HUES6 (cell line): ENCODE results near the gene MT1X.
"Not testable (repeated sequence)": the region's sequence is repeated elsewhere in the genome, so short reads cannot be mapped to it uniquely, and the experiment has no call there.

ENCODE experiments used
- H3K27ac ChIP-seq: 2 replicates; pipeline ENCODE4 v1.7.0; 2013; ENCODE audit warnings: low read depth, mild to moderate bottlenecking, low read length, inconsistent platforms
- H3K27me3 ChIP-seq: 2 replicates; pipeline ENCODE4 v1.6.1; 2013; ENCODE audit warnings: low read length; ENCODE audit not compliant: control insufficient read depth, insufficient read depth
- H3K36me3 ChIP-seq: 2 replicates; pipeline ENCODE4 v1.6.1; 2013; ENCODE audit warnings: low read length; ENCODE audit not compliant: control insufficient read depth, insufficient read depth
- H3K4me1 ChIP-seq: 2 replicates; pipeline ENCODE4 v1.6.1; 2013; ENCODE audit warnings: low read length; ENCODE audit not compliant: control insufficient read depth, insufficient read depth
- H3K4me3 ChIP-seq: 2 replicates; pipeline ENCODE4 v1.5.1; 2013; ENCODE audit warnings: low read depth, low read length
- H3K9ac ChIP-seq: one replicate; pipeline ENCODE4 v1.6.1; 2013; ENCODE audit warnings: mild to moderate bottlenecking, low read length
- H3K9me3 ChIP-seq: 2 replicates; pipeline ENCODE4 v1.6.1; 2013; ENCODE audit warnings: low read depth, low read length; ENCODE audit not compliant: control insufficient read depth, insufficient read depth

Gene MT1X

DNA sequence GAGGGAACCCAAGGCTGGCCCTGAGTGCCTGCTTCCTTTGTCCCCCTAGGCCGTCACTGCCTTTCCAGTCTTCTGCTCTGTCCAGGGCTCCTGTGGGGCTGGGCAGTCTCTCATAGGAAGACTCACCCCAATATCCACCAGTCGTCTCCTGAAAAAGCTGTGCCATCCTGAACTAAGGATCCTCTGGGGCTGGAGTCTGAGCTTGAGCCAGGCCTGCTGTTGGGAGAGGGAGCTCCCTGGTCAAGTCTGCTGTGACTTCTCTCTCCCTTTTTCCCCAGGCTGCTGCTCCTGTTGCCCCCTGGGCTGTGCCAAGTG lies 11.7 kb upstream of the MT1X start:
- Histone ChIP-seq H3K4me1 (peaks cover 46% of the 10 kb centered on the region), H3K27ac (no peak overlapping the region), H3K27me3 (peaks cover 88% of the 10 kb centered on the region), H3K9ac (no peak overlapping the region), H3K9me3 (no peaks in the 10 kb centered on the region), H3K36me3 (no peaks in the 10 kb centered on the region), H3K4me3 (no peak overlapping the region)

- H3K9me3 ChIP-seq, H3K36me3 ChIP-seq, H3K4me3 ChIP-seq, H3K9ac ChIP-seq, H3K27ac ChIP-seq: not testable (repeated sequence)
- H3K4me1 ChIP-seq, result peaks cover 52% of the 10 kb centered on the region
- H3K27me3 ChIP-seq, result peaks cover 85% of the 10 kb centered on the region
Observed at GRCh38 chr16:56671691-56672090, 10.6 kb upstream of the MT1X start.

DNA sequence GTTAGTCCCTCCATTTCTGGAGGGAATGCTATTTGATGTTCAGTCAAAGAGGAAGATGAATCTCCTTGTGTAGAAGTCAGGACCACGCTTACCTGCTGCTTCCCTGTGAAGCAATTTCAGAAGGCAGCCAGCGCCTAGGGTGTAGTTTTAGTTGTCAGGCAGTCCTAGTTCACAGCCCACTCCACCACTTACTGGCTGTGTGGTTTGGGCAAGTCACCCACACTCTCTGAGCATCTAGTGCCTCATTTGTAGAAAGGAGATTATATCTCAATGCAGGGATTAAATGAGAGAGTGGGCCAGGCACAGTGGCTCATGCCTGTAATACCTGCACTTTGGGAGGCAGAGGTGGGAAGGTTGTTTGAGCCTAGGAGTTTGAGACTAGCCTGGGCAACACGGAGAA lies 10.1 kb upstream of the MT1X start:
- H3K36me3 ChIP-seq, H3K27ac ChIP-seq, H3K4me3 ChIP-seq, H3K9ac ChIP-seq, H3K9me3 ChIP-seq: not testable (repeated sequence)
- Histone ChIP-seq H3K27me3 (peaks cover 85% of the 10 kb centered on the region), H3K4me1 (peaks cover 57% of the 10 kb centered on the region)

DNA sequence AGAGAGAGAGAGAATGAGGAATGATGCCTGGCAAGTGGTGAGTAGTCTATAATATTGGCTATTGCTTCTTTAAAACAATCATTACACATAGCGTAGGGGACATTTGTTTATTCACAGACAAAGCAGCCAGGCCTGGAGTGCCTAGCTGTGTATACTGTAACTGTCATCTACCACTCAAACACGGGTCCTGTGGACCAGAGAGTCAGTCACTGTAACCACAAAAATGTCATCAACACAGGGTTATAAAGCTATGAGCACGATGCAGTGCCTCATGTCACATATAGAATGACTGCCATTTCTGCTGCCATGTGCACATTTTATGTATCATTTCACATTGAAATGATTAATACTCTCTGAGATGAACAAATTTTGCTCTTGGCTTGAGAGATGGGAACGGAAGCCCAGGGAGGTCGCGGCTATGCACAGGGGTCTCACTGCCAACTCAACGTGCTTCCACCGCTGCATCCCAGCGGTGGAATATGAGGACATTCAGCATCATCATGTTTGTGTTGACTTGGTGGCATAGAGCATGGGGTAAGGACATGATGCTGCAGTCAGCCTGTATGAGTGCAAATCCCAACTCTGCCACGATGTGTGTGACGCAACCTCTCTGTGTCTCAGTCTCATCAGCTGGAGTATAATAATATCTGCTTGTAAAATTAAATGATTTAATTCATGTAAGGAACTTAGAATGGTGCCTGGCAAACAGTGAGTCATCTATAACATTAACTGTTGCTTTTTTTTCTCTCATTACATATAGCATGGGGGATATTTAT lies 9.3 kb upstream of the MT1X start:
- Histone ChIP-seq H3K9ac (no peak overlapping the region), H3K27me3 (peaks cover 85% of the 10 kb centered on the region)

DNA sequence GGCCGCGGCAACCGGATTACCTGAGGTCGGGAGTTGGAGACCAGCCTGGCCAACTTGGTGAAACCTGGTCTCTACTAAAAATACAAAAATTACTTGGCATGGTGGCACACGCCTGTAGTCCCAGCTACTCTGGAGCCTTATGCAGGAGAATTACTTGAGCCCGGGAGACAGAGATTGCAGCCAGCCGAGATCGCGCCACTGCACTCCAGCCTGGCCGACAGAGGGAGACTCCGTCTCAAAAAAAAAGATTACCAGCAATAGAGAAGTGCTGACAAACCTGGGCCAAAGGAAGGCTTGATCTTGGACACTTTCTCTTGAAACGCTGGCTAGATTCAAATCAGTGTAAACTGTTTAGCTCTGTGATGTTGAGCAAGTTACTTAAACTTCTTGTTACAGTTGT lies 8.3 kb upstream of the MT1X start:
- Histone ChIP-seq H3K9ac (peak overlapping the region; percentile 82), H3K4me1 (peaks cover 45% of the 10 kb centered on the region), H3K4me3 (no peak overlapping the region), H3K9me3 (no peaks in the 10 kb centered on the region), H3K36me3 (no peaks in the 10 kb centered on the region), H3K27me3 (peaks cover 75% of the 10 kb centered on the region), H3K27ac (peak overlapping the region; percentile 68; the same call in 1 of the 2 replicates)

More for the DNA sequence above, 9.3 kb upstream of the MT1X start:
- Histone ChIP-seq H3K9me3 (no peaks in the 10 kb centered on the region), H3K4me3 (no peak overlapping the region), H3K4me1 (peaks cover 54% of the 10 kb centered on the region), H3K36me3 (no peaks in the 10 kb centered on the region), H3K27ac (no peak overlapping the region)

GRCh38 chr16:56674570-56674969 lies 7.7 kb upstream of the MT1X start:
- not testable (repeated sequence) for H3K9me3 ChIP-seq, H3K4me3 ChIP-seq, H3K36me3 ChIP-seq
- peaks cover 68% of the 10 kb centered on the region for H3K27me3 ChIP-seq
- peaks cover 41% of the 10 kb centered on the region for H3K4me1 ChIP-seq
- peak overlapping the region; percentile 89 for H3K9ac ChIP-seq
- H3K27ac ChIP-seq, result peak overlapping the region; percentile 68; the same call in 1 of the 2 replicates

DNA sequence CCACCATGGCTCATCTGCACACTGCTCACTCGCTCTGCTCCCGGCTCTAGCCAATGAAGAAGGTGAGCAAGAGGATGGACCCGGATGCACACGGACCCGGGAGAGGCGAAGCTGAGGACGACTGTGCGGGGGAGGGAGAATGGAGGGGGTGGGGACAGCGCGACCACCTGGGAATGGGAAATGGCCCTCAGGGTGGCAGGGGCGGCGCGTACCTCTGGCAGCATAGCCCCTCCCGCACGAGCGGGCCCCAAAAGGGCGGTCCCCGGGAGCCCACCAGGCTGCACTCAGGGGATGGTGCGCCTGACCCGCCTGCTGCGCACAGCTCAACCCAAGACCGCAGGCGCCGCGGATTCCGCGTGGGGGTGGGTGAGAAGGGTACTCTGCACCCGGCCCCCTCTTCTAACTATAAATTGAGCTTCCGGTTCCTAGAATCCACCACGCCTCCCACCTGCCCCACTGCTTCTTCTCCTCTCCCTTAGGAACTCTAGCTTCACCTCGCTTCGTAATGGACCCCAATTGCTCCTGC lies 6.5 kb upstream of the MT1X start:
- peak overlapping the region; percentile 89 for H3K9ac ChIP-seq
- peak overlapping the region; percentile 73 for H3K4me3 ChIP-seq
- H3K9me3 ChIP-seq, result no peaks in the 10 kb centered on the region
- peak overlapping the region; percentile 59; the same call in 1 of the 2 replicates for H3K27ac ChIP-seq
- H3K4me1 ChIP-seq, result peaks cover 30% of the 10 kb centered on the region
- H3K36me3 ChIP-seq, result no peaks in the 10 kb centered on the region
- peaks cover 57% of the 10 kb centered on the region for H3K27me3 ChIP-seq

DNA sequence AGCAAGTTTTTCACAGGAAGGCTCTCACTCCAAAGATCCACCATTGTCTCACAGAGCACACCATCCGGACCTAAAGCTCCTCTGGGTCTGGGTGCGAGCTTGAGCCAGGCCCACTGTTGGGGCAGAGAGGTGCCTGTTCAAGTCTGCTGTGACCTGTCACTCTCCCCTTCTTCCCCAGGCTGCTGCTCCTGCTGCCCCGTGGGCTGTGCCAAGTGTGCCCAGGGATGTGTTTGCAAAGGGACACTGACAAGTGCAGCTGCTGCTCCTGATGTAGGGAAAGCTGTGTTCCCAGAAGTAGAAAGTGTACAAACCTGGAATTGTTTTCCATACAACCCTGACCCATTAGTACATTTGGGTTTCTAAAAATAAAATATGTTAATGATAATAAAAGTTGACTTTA lies 4.8 kb upstream of the MT1X start:
- Histone ChIP-seq H3K4me1 (peaks cover 38% of the 10 kb centered on the region), H3K27ac (no peak overlapping the region), H3K27me3 (peaks cover 54% of the 10 kb centered on the region), H3K9me3 (no peaks in the 10 kb centered on the region), H3K36me3 (no peaks in the 10 kb centered on the region), H3K4me3 (no peak overlapping the region), H3K9ac (no peak overlapping the region)

DNA sequence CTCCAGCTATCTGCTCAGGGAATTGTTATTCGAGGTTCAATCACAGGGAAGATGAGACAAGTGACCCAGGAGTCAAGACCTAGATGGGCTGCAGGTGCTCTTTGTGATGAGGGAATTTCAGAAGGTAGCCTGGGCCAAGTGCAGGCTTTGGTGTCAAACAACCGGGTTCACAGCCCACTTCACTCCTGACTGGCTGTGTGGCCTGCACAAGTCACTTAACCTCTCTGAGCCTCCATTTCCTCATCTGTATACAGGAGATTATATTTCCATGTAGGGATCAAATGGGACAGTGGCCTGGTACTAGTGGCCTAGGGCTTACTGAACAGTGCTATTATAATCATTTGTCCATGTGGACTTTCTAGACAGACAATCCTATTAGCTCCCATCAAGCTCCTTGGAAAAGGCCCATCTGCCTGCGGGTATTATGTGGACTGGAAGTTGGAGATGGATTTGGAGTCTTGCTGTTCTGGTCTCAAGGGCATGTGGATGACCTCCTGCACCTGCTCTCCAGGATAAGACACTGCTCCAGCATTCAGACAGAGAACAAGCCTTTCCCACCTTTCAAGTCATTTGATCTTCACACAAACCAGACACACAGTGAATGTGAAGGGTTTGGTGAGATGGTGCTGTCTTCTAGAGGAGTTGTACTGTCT lies 3.1 kb upstream of the MT1X start:
- Histone ChIP-seq H3K4me1 (peaks cover 45% of the 10 kb centered on the region), H3K36me3 (peaks cover 8% of the 10 kb centered on the region; the same call in 1 of the 2 replicates), H3K4me3 (no peak overlapping the region), H3K9me3 (no peaks in the 10 kb centered on the region), H3K9ac (no peak overlapping the region), H3K27ac (no peak overlapping the region), H3K27me3 (peaks cover 45% of the 10 kb centered on the region)

- no peaks in the 10 kb centered on the region for H3K9me3 ChIP-seq
- peaks cover 8% of the 10 kb centered on the region; the same call in 1 of the 2 replicates for H3K36me3 ChIP-seq
- peaks cover 40% of the 10 kb centered on the region for H3K4me1 ChIP-seq
- H3K9ac ChIP-seq, result no peak overlapping the region
- H3K27ac ChIP-seq, result no peak overlapping the region
- no peak overlapping the region for H3K4me3 ChIP-seq
- peaks cover 45% of the 10 kb centered on the region for H3K27me3 ChIP-seq
Observed at GRCh38 chr16:56679818-56680217, 2.5 kb upstream of the MT1X start.

GRCh38 chr16:56682703-56683397 lies 580 bp downstream of the MT1X start:
- Histone ChIP-seq H3K4me3 (peak overlapping the region; percentile 74), H3K4me1 (peaks cover 19% of the 10 kb centered on the region), H3K27ac (peak overlapping the region; percentile 32; the same call in 1 of the 2 replicates), H3K9ac (peak overlapping the region; percentile 95), H3K9me3 (no peaks in the 10 kb centered on the region), H3K27me3 (peaks cover 20% of the 10 kb centered on the region; the same call in 1 of the 2 replicates), H3K36me3 (peaks cover 16% of the 10 kb centered on the region; the same call in 1 of the 2 replicates)
